AG08395 (cell line): ENCODE results near the gene HLA-E.
"Not testable (repeated sequence)": the region's sequence is repeated elsewhere in the genome, so short reads cannot be mapped to it uniquely, and the experiment has no call there.

Experiments
- DNase-seq: peaks from one replicate; pipeline ENCODE4 v3.0.0; 2012; ENCODE audit warnings: mixed read lengths, low spot score

Gene HLA-E

GRCh38 chr6:30489081-30490025, at the start of gene HLA-E:
TSS of gene HLA-E (plus strand) at chr6:30489509. CDS start at chr6:30489532, 23 bp downstream.
- peak; percentile 96 for DNase-seq

GRCh38 chr6:30441171-30441570, 48.1 kb upstream of the HLA-E start:
- no peak for DNase-seq

- DNase-seq: peak; percentile 31
Observed at GRCh38 chr6:30443657-30444450, 45.5 kb upstream of the HLA-E start.

GRCh38 chr6:30444451-30444742, 44.9 kb upstream of the HLA-E start:
- no peak for DNase-seq

- DNase-seq: no peak
Observed at GRCh38 chr6:30446259-30446658, 43.0 kb upstream of the HLA-E start.

- no peak for DNase-seq
Observed at GRCh38 chr6:30447237-30447636, 42.1 kb upstream of the HLA-E start.

- DNase-seq: no peak
Observed at GRCh38 chr6:30450548-30450908, 38.8 kb upstream of the HLA-E start.

GRCh38 chr6:30450909-30451841, 38.1 kb upstream of the HLA-E start:
- DNase-seq: peak; percentile 63

GRCh38 chr6:30452736-30453507, 36.4 kb upstream of the HLA-E start:
- no peak for DNase-seq

GRCh38 chr6:30453508-30454116, 35.7 kb upstream of the HLA-E start:
- DNase-seq: peak; percentile 93

- no peak for DNase-seq
Observed at GRCh38 chr6:30459145-30459544, 30.2 kb upstream of the HLA-E start.

- DNase-seq: no peak
Observed at GRCh38 chr6:30461055-30461454, 28.3 kb upstream of the HLA-E start.

GRCh38 chr6:30462482-30462881, 26.8 kb upstream of the HLA-E start:
- DNase-seq: no peak

GRCh38 chr6:30463242-30463641, 26.1 kb upstream of the HLA-E start:
- no peak for DNase-seq

GRCh38 chr6:30463651-30464618, 25.4 kb upstream of the HLA-E start:
- DNase-seq: peak; percentile 29

- no peak for DNase-seq
Observed at GRCh38 chr6:30465595-30466306, 23.6 kb upstream of the HLA-E start.

GRCh38 chr6:30470968-30471367, 18.3 kb upstream of the HLA-E start:
- DNase-seq: no peak

- not testable (repeated sequence) for DNase-seq
Observed at GRCh38 chr6:30475116-30475515, 14.2 kb upstream of the HLA-E start.

- DNase-seq: no peak
Observed at GRCh38 chr6:30480536-30481156, 8.7 kb upstream of the HLA-E start.
